Neural cell (in vitro differentiated cells): ENCODE measurements around the gene AGPAT1. TPM values are rescaled to one million over a fixed set of nuclear protein-coding genes. Genes with fewer than 3 reads are reported as not detected.

Experiments used
- H2AFZ ChIP-seq: fragments of 200-600, 300-800 bp; sonication (generic), shearing (Covaris generic); 2 replicates; pipeline ENCODE4 v1.6.0; 2014; ENCODE audit warnings: low read depth, mild to moderate bottlenecking, antibody characterized with exemption, low read length, moderate library complexity
- H3F3A ChIP-seq: fragments of 200-600 bp; shearing (Covaris generic); 2 replicates; pipeline ENCODE4 v1.6.1; 2016; ENCODE audit warnings: mild to moderate bottlenecking, moderate library complexity, mixed read lengths, antibody characterized with exemption, low read length; ENCODE audit not compliant: insufficient read depth, poor library complexity, severe bottlenecking
- H3K27ac ChIP-seq: fragments of 200-600, 300-800 bp; sonication (generic), shearing (Covaris generic); 2 replicates; pipeline ENCODE4 v1.5.1; 2014; ENCODE audit warnings: mild to moderate bottlenecking, low read length, moderate library complexity
- H3K27me3 ChIP-seq: fragments of 300-800, 200-600 bp; sonication (generic), shearing (Covaris generic); 2 replicates; pipeline ENCODE4 v1.6.0; 2014; ENCODE audit warnings: mild to moderate bottlenecking, low read depth, low read length, moderate library complexity; ENCODE audit not compliant: insufficient read depth
- H3K36me3 ChIP-seq: fragments of 300-800, 200-600 bp; sonication (generic), shearing (Covaris generic); 2 replicates; pipeline ENCODE4 v1.5.1; 2014; ENCODE audit warnings: mild to moderate bottlenecking, antibody characterized with exemption, low read length, moderate library complexity; ENCODE audit not compliant: insufficient read depth
- H3K4me2 ChIP-seq: fragments of 300-800, 200-600 bp; sonication (generic), shearing (Covaris generic); 2 replicates; pipeline ENCODE4 v1.6.0; 2014; ENCODE audit warnings: mild to moderate bottlenecking, low read length
- H3K4me3 ChIP-seq: fragments of 300-800, 200-600 bp; sonication (generic), shearing (Covaris generic); 2 replicates; pipeline ENCODE4 v1.5.1; 2014; ENCODE audit warnings: mild to moderate bottlenecking, low read length, moderate library complexity
- H3K79me2 ChIP-seq: fragments of 200-600 bp; shearing (Covaris generic); replicated peaks from 2 replicates; pipeline ENCODE4 v1.6.0; 2014; ENCODE audit warnings: mild to moderate bottlenecking, low read length, moderate library complexity; ENCODE audit not compliant: insufficient read depth
- H3K9ac ChIP-seq: fragments of 300-800, 200-600 bp; sonication (generic), shearing (Covaris generic); 2 replicates; pipeline ENCODE4 v1.6.1; 2016; ENCODE audit warnings: mild to moderate bottlenecking, low read length, mixed read lengths
- H3K9me2 ChIP-seq: fragments of 200-600 bp; shearing (Covaris generic); 2 replicates; pipeline ENCODE4 v1.6.1; 2016; ENCODE audit warnings: mild to moderate bottlenecking, low read length, mixed read lengths; ENCODE audit not compliant: insufficient read depth
- H3K9me3 ChIP-seq: fragments of 200-600, 300-800 bp; sonication (generic), shearing (Covaris generic); 2 replicates; pipeline ENCODE4 v1.6.1; 2016; ENCODE audit warnings: mild to moderate bottlenecking, mixed run types, low read length, moderate library complexity, mixed read lengths
- H4K20me1 ChIP-seq: fragments of 200-600 bp; shearing (Covaris generic); 2 replicates; pipeline ENCODE4 v1.6.1; 2016; ENCODE audit warnings: mild to moderate bottlenecking, mixed run types; ENCODE audit not compliant: insufficient read depth
- EP300 ChIP-seq: fragments of 450-650 bp; conservative IDR thresholded peaks from 2 replicates; pipeline ENCODE4 v1.6.1; 2014; ENCODE audit warnings: antibody characterized with exemption, mild to moderate bottlenecking, moderate library complexity; ENCODE audit not compliant: poor library complexity, severe bottlenecking
- EZH2 ChIP-seq: fragments of 200-600, 300-800 bp; shearing (Covaris generic), sonication (generic); IDR thresholded peaks from 2 replicates; pipeline ENCODE4 v1.6.1; 2014; ENCODE audit warnings: antibody characterized with exemption, low read length, borderline replicate concordance, mild to moderate bottlenecking; ENCODE audit not compliant: insufficient read depth, poor library complexity, severe bottlenecking
- MXI1 ChIP-seq: fragments of 450-650 bp; conservative IDR thresholded peaks from 2 replicates; pipeline ENCODE4 v1.6.1; 2014; ENCODE audit warnings: antibody characterized with exemption, mild to moderate bottlenecking; ENCODE audit not compliant: poor library complexity, severe bottlenecking
- POLR2AphosphoS5 ChIP-seq: IDR thresholded peaks from 2 replicates; pipeline ENCODE4 v1.6.1; 2012
- RAD21 ChIP-seq: fragments of 450-650 bp; conservative IDR thresholded peaks from 2 replicates; pipeline ENCODE4 v1.6.1; 2014; ENCODE audit warnings: antibody characterized with exemption, mild to moderate bottlenecking, moderate library complexity
- SMC3 ChIP-seq: fragments of 450-650 bp; conservative IDR thresholded peaks from 2 replicates; pipeline ENCODE4 v1.6.1; 2014; ENCODE audit warnings: antibody characterized with exemption, mild to moderate bottlenecking, moderate library complexity; ENCODE audit not compliant: poor library complexity
- TAF1 ChIP-seq: IDR thresholded peaks from 2 replicates; pipeline ENCODE4 v1.6.1; 2012; ENCODE audit warnings: low read depth
- polyA plus RNA-seq: library from polyadenylated mRNA; depleted of rRNA; stranded (reverse); fragments of >200 nt; gene quantifications from 2 replicates; pipeline ENCODE4 v1.2.3, GENCODE V29; 2014
- TF ChIP-seq, protein P1 (sequence below): IDR thresholded peaks from 2 replicates; pipeline ENCODE4 v1.6.1; 2012; ENCODE audit warnings: borderline replicate concordance
- TF ChIP-seq, protein P2 (sequence below): fragments of 450-650 bp; IDR thresholded peaks from 2 replicates; pipeline ENCODE4 v1.5.1; 2014; ENCODE audit warnings: antibody characterized with exemption, mild to moderate bottlenecking, moderate library complexity; ENCODE audit not compliant: poor library complexity, severe bottlenecking

AGPAT1 gene
- polyA plus RNA-seq, 1 donor from 2014 or later, result 24.7 TPM

DNA sequence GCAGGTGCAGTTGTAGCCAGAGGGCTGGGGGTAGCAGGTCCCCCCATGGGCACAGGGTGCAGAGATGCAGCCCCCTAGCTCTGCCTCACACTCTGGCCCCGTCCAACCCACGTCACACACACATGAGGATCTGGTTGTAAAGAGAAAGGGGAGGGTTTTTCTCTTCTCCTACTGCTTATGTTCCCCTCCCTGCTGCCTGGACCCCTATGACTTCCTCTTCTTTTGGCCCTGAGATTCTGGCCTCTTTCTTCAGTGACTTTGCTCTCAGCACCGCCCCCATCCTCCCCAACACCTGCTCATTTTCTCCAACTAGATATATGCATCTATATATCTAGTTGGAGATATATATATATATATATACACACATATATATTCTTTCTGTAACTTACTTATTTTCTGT lies 38.2 kb upstream of the AGPAT1 start:
- no peak overlapping the region for H2AFZ ChIP-seq
- no peak overlapping the region for H3K27ac ChIP-seq
- H3K9me3 ChIP-seq, result no peaks in the 10 kb centered on the region
- no peaks in the 10 kb centered on the region for H3F3A ChIP-seq
- H3K27me3 ChIP-seq, result no peaks in the 10 kb centered on the region
- TF ChIP-seq, protein P1, sequence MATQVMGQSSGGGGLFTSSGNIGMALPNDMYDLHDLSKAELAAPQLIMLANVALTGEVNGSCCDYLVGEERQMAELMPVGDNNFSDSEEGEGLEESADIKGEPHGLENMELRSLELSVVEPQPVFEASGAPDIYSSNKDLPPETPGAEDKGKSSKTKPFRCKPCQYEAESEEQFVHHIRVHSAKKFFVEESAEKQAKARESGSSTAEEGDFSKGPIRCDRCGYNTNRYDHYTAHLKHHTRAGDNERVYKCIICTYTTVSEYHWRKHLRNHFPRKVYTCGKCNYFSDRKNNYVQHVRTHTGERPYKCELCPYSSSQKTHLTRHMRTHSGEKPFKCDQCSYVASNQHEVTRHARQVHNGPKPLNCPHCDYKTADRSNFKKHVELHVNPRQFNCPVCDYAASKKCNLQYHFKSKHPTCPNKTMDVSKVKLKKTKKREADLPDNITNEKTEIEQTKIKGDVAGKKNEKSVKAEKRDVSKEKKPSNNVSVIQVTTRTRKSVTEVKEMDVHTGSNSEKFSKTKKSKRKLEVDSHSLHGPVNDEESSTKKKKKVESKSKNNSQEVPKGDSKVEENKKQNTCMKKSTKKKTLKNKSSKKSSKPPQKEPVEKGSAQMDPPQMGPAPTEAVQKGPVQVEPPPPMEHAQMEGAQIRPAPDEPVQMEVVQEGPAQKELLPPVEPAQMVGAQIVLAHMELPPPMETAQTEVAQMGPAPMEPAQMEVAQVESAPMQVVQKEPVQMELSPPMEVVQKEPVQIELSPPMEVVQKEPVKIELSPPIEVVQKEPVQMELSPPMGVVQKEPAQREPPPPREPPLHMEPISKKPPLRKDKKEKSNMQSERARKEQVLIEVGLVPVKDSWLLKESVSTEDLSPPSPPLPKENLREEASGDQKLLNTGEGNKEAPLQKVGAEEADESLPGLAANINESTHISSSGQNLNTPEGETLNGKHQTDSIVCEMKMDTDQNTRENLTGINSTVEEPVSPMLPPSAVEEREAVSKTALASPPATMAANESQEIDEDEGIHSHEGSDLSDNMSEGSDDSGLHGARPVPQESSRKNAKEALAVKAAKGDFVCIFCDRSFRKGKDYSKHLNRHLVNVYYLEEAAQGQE, result no peak
- TF ChIP-seq MXI1 (no peak), POLR2AphosphoS5 (no peak), EZH2 (no peak), TAF1 (no peak), RAD21 (no peak), SMC3 (no peak), EP300 (no peak)
- TF ChIP-seq, protein P2, sequence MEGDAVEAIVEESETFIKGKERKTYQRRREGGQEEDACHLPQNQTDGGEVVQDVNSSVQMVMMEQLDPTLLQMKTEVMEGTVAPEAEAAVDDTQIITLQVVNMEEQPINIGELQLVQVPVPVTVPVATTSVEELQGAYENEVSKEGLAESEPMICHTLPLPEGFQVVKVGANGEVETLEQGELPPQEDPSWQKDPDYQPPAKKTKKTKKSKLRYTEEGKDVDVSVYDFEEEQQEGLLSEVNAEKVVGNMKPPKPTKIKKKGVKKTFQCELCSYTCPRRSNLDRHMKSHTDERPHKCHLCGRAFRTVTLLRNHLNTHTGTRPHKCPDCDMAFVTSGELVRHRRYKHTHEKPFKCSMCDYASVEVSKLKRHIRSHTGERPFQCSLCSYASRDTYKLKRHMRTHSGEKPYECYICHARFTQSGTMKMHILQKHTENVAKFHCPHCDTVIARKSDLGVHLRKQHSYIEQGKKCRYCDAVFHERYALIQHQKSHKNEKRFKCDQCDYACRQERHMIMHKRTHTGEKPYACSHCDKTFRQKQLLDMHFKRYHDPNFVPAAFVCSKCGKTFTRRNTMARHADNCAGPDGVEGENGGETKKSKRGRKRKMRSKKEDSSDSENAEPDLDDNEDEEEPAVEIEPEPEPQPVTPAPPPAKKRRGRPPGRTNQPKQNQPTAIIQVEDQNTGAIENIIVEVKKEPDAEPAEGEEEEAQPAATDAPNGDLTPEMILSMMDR, result no peak
- H4K20me1 ChIP-seq, result no peaks in the 10 kb centered on the region
- H3K4me3 ChIP-seq, result no peak overlapping the region
- H3K9ac ChIP-seq, result no peak overlapping the region
- H3K9me2 ChIP-seq, result no peaks in the 10 kb centered on the region
- H3K79me2 ChIP-seq, result no peaks in the 10 kb centered on the region
- no peak overlapping the region for H3K4me2 ChIP-seq
- no peaks in the 10 kb centered on the region for H3K36me3 ChIP-seq

DNA sequence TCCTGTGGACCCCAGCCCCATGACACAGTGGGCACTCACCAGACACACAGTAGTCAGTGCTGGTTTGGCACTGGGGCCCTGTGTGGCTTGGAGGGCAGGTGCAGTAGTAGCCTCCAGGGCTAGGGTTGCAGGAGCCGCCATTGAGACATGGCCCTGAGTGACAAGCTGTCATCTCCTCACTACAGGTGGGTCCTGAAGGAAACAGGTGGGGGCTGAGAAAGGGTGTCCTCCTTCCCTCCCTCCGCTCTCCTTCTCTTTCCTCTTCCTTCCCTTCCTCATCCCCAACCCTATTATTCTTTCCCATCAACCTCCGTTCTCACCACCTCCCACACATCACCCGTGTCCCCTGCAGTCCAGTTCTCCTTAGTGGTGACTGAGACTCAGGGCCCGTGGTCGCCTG lies 37.8 kb upstream of the AGPAT1 start:
- Histone ChIP-seq H3K4me3 (no peak overlapping the region), H3K27ac (no peak overlapping the region), H4K20me1 (no peaks in the 10 kb centered on the region), H3K9me2 (no peaks in the 10 kb centered on the region), H2AFZ (no peak overlapping the region), H3K79me2 (no peaks in the 10 kb centered on the region), H3F3A (no peaks in the 10 kb centered on the region), H3K27me3 (no peaks in the 10 kb centered on the region), H3K36me3 (no peaks in the 10 kb centered on the region), H3K9ac (no peak overlapping the region), H3K4me2 (no peak overlapping the region), H3K9me3 (no peaks in the 10 kb centered on the region)
- no peak for TF ChIP-seq EP300
- no peak for TF ChIP-seq MXI1
